NCI-H1105 treated with DMSO at 0.1 percent for 48 hours (cell line): Measurements from ENCODE around the gene BZW1.
"Not testable (repeated sequence)": the region's sequence is repeated elsewhere in the genome, so short reads cannot be mapped to it uniquely, and the experiment has no call there.

Experiments
- DNase-seq: peaks from one replicate; lab custom pipeline; 2025; lab: John Stamatoyannopoulos, UW

The BZW1 gene

GRCh38 chr2:200791905-200792304 lies 19.8 kb upstream of the BZW1 start:
- DNase-seq = no peak

GRCh38 chr2:200794143-200794542 lies 17.6 kb upstream of the BZW1 start:
- no peak for DNase-seq

GRCh38 chr2:200795028-200795440 lies 16.7 kb upstream of the BZW1 start:
- no peak for DNase-seq

- DNase-seq = no peak
These were observed 15.1 kb upstream of the BZW1 start for GRCh38 chr2:200796561-200796960.

GRCh38 chr2:200797242-200797770 lies 14.4 kb upstream of the BZW1 start:
- DNase-seq = no peak

- DNase-seq = no peak
These were observed 13.2 kb upstream of the BZW1 start for GRCh38 chr2:200798514-200798913.

GRCh38 chr2:200800458-200800857 lies 11.3 kb upstream of the BZW1 start:
- no peak for DNase-seq

GRCh38 chr2:200801431-200801830 lies 10.3 kb upstream of the BZW1 start:
- not testable (repeated sequence) for DNase-seq

- DNase-seq = no peak
These were observed 2.0 kb upstream of the BZW1 start for GRCh38 chr2:200809506-200810251.

GRCh38 chr2:200810252-200810997 lies 1.3 kb upstream of the BZW1 start:
- no peak for DNase-seq

GRCh38 chr2:200810998-200811332 lies 745 bp upstream of the BZW1 start:
- DNase-seq = no peak

- peak; percentile 21 for DNase-seq
These were observed 662 bp downstream of the BZW1 start for GRCh38 chr2:200812122-200813022.

GRCh38 chr2:200814276-200814815 lies 2.6 kb downstream of the BZW1 start:
- DNase-seq = no peak

GRCh38 chr2:200814917-200815316 lies 3.2 kb downstream of the BZW1 start:
- no peak for DNase-seq

- not testable (repeated sequence) for DNase-seq
These were observed 7.0 kb downstream of the BZW1 start for GRCh38 chr2:200818732-200819131.

GRCh38 chr2:200820573-200821234 lies 9.0 kb downstream of the BZW1 start:
- no peak for DNase-seq

- DNase-seq = no peak
These were observed 10.1 kb downstream of the BZW1 start for GRCh38 chr2:200821686-200822245.

- no peak for DNase-seq
These were observed 16.4 kb downstream of the BZW1 start for GRCh38 chr2:200828104-200828503.

- DNase-seq = no peak
These were observed 17.0 kb downstream of the BZW1 start for GRCh38 chr2:200828572-200829257.

GRCh38 chr2:200829258-200829655 lies 17.5 kb downstream of the BZW1 start:
- DNase-seq = no peak

GRCh38 chr2:200834701-200835100 lies 23.0 kb downstream of the BZW1 start:
- DNase-seq = no peak
